ENCODE data around the gene RFX2. TPM values are rescaled to one million over a fixed set of nuclear protein-coding genes. Genes with fewer than 3 reads are reported as not detected.
"Not testable (repeated sequence)": the region's sequence is repeated elsewhere in the genome, so short reads cannot be mapped to it uniquely, and the experiment has no call there.

Gene RFX2
- total RNA-seq, 2 donors from 2014 or later = 6.6 to 11.0 TPM

DNA sequence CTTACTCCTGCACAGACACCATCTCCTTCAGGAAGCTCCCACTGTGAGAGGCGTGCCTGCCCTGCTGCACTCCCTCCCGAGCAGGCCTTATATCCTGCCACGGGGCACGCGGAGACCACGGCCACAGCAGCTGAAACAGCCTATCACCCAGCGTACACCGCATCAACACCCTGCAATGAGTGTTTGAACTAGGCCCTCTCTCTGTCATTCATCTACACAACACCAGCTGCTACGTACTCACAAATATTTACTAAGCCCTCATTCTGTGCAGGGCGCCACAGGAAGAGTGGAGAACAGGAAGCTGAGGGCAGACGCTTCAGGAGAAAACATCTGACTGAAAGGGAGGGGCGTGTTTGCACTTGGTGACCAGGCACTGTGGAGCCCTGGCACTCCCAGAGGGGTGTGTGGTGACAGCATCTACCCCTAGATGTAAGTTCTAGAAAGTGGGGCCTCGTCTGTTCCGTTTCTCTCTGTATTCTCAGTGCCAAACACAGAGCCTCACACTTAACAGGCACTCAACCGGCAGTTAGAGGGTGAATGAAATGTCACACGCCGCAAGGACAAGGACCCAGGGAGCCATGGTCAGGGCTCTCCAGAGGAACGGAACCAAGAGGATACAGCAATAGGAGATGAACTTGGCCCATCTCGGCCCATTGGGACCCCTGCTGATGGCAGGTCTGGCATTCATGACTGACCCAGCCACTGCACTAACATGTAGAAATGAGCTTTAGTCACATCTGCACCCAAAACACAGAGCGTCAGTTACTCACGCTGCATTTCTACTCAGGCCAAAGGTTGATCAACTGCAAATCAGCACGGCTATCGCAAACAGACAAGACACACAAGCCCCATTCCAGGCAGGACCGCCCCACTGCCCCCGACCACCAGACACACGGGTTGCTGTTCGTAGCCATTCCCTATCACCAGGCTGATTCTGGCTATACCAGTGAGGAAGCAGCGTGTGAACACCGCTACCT lies 148.0 kb downstream of the RFX2 start:
- Mint-ChIP-seq H3K27me3 (ENCODE audit: insufficient read depth) (no peaks in the 10 kb centered on the region), H3K4me3 (no peak overlapping the region), H3K27ac (peak overlapping the region; percentile 45), H3K4me1 (peaks cover 55% of the 10 kb centered on the region), H3K9me3 (no peaks in the 10 kb centered on the region), H3K36me3 (ENCODE audit: low read depth) (peaks cover 6% of the 10 kb centered on the region)
- Histone ChIP-seq H3K27ac (ENCODE audit: low read depth, low read length) (peak overlapping the region; percentile 2), H3K9ac (ENCODE audit: extremely low read depth, low read length, poor library complexity, severe bottlenecking) (no peak overlapping the region), H3K4me1 (ENCODE audit: control insufficient read depth, insufficient read depth, low read length) (peaks cover 13% of the 10 kb centered on the region), H3K9me3 (ENCODE audit: control insufficient read depth, low read length) (no peaks in the 10 kb centered on the region), H3K36me3 (ENCODE audit: control insufficient read depth, insufficient read depth, low read length) (peaks cover 14% of the 10 kb centered on the region), H3K27me3 (ENCODE audit: control insufficient read depth, insufficient read depth, low read length, poor library complexity, severe bottlenecking) (no peaks in the 10 kb centered on the region), H3K4me3 (ENCODE audit: low read length) (no peak overlapping the region)
- 82 to 86% methylated on average over 20 to 29 of the region's 29 CpGs for WGBS, 2 experiments (ENCODE audit: insufficient coverage in 1 of 2, insufficient read length in 1 of 2)
- TF ChIP-seq, protein P1, sequence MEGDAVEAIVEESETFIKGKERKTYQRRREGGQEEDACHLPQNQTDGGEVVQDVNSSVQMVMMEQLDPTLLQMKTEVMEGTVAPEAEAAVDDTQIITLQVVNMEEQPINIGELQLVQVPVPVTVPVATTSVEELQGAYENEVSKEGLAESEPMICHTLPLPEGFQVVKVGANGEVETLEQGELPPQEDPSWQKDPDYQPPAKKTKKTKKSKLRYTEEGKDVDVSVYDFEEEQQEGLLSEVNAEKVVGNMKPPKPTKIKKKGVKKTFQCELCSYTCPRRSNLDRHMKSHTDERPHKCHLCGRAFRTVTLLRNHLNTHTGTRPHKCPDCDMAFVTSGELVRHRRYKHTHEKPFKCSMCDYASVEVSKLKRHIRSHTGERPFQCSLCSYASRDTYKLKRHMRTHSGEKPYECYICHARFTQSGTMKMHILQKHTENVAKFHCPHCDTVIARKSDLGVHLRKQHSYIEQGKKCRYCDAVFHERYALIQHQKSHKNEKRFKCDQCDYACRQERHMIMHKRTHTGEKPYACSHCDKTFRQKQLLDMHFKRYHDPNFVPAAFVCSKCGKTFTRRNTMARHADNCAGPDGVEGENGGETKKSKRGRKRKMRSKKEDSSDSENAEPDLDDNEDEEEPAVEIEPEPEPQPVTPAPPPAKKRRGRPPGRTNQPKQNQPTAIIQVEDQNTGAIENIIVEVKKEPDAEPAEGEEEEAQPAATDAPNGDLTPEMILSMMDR (conservative IDR thresholded peaks at IDR 0.05) = no peak
- DNase-seq = no peak

DNA sequence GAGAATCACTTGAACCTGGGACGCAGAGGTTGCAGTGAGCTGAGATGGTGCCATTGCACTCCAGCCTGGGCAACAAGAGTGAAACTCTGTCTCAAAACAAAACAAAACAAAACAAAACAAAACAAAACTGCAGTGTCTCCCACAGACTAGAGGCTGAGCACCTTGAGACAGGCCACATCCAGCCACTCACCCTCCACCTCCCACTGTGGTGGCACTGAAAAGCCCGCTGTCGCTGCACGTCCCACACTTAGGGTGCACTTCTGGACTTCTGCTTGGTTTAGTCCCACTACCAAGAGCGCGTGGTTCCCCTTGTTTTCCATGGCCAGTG lies 148.7 kb downstream of the RFX2 start:
- not testable (repeated sequence) for H3K36me3 ChIP-seq (ENCODE audit: control insufficient read depth, insufficient read depth, low read length); H3K4me3 ChIP-seq (ENCODE audit: low read length); H3K4me1 ChIP-seq (ENCODE audit: control insufficient read depth, insufficient read depth, low read length); H3K27me3 Mint-ChIP-seq (ENCODE audit: insufficient read depth); H3K27ac ChIP-seq (ENCODE audit: low read depth, low read length); H3K36me3 Mint-ChIP-seq (ENCODE audit: low read depth); H3K9ac ChIP-seq (ENCODE audit: extremely low read depth, low read length, poor library complexity, severe bottlenecking); H3K27me3 ChIP-seq (ENCODE audit: control insufficient read depth, insufficient read depth, low read length, poor library complexity, severe bottlenecking); DNase-seq; H3K9me3 ChIP-seq (ENCODE audit: control insufficient read depth, low read length); H3K9me3 Mint-ChIP-seq; H3K4me3 Mint-ChIP-seq
- peak overlapping the region; percentile 45 for H3K27ac Mint-ChIP-seq
- peaks cover 56% of the 10 kb centered on the region for H3K4me1 Mint-ChIP-seq
- WGBS, 2 experiments (ENCODE audit: insufficient coverage in 1 of 2, insufficient read length in 1 of 2) = 84 to 93% methylated on average over 3 to 5 of the region's 6 CpGs

DNA sequence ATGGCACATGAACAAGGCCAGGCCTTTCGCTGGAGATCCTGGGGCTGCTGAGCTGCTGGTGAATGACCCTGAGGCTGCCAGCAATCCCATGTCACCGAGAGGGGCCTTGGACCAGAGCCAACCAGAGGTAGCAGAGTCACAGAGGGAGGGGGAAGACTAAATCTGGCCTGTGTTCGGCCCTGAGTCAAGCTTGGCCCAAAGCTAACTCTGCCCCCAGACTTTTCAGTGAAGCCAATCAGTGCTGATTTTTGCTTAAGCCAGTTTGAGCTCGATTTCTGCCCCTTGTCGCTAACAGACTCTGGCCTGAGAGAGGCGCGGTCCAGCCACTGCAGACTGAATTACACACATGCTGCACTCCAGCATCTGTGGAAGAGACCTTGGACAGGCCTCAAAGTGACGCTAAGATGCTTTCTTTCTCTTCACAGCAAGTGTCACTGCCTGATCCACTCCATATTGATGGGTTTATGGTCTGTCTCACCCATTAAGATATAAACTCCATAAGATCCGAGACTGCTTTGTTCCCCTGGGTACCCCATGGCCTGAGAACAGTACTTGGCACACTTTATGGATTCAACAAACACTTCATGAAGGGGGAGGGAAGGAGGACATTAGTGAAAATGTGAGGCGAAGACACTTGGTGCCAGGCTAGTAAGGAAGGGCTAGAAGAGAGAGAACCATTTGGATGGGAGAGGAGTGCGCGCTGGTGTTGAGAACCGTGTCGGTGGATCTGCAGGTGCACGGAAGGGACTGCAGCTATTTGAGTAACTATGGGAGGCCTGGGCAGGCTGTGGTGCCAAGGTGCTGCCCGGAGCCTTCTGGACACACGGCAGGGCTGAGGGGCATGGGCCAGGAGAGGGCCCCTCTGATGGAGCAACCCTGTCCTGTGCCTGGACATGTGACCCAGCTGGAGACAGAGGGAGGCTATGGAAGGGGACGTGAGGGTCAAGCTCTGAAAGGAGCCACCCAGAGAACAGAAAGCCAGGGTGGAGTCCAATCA lies 150.0 kb downstream of the RFX2 start:
- WGBS, 2 experiments (ENCODE audit: insufficient coverage in 1 of 2, insufficient read length in 1 of 2) = 95 to 97% methylated on average over 12 to 18 of the region's 18 CpGs
- Histone ChIP-seq H3K4me3 (ENCODE audit: low read length) (no peak overlapping the region), H3K36me3 (ENCODE audit: control insufficient read depth, insufficient read depth, low read length) (peaks cover 9% of the 10 kb centered on the region), H3K4me1 (ENCODE audit: control insufficient read depth, insufficient read depth, low read length) (no peaks in the 10 kb centered on the region), H3K27me3 (ENCODE audit: control insufficient read depth, insufficient read depth, low read length, poor library complexity, severe bottlenecking) (no peaks in the 10 kb centered on the region), H3K27ac (ENCODE audit: low read depth, low read length) (no peak overlapping the region), H3K9ac (ENCODE audit: extremely low read depth, low read length, poor library complexity, severe bottlenecking) (no peak overlapping the region), H3K9me3 (ENCODE audit: control insufficient read depth, low read length) (no peaks in the 10 kb centered on the region)
- Mint-ChIP-seq H3K27me3 (ENCODE audit: insufficient read depth) (no peaks in the 10 kb centered on the region), H3K36me3 (ENCODE audit: low read depth) (peaks cover 6% of the 10 kb centered on the region), H3K4me1 (peaks cover 56% of the 10 kb centered on the region), H3K27ac (no peak overlapping the region), H3K9me3 (no peaks in the 10 kb centered on the region), H3K4me3 (no peak overlapping the region)
- TF ChIP-seq, protein P1 (conservative IDR thresholded peaks at IDR 0.05) = no peak
- no peak for DNase-seq

Measured in endodermal cell (in vitro differentiated cells).